Limb (tissue), 2 donors: ENCODE data around the gene WNT7A.
"Not testable (repeated sequence)": the region's sequence is repeated elsewhere in the genome, so short reads cannot be mapped to it uniquely, and the experiment has no call there.

Experiments used
- DNase-seq, 2 donors: peaks; one replicate each; pipeline ENCODE4 v3.0.0-alpha.2; 2016; ENCODE audit errors: extremely low spot score in 2 of 2

The WNT7A gene

GRCh38 chr3:13866041-13866965, 13.6 kb downstream of the WNT7A start:
- DNase-seq: no peak

GRCh38 chr3:13865581-13865980, 14.3 kb downstream of the WNT7A start:
- DNase-seq: no peak

GRCh38 chr3:13865106-13865505, 14.8 kb downstream of the WNT7A start:
- no peak for DNase-seq

DNA sequence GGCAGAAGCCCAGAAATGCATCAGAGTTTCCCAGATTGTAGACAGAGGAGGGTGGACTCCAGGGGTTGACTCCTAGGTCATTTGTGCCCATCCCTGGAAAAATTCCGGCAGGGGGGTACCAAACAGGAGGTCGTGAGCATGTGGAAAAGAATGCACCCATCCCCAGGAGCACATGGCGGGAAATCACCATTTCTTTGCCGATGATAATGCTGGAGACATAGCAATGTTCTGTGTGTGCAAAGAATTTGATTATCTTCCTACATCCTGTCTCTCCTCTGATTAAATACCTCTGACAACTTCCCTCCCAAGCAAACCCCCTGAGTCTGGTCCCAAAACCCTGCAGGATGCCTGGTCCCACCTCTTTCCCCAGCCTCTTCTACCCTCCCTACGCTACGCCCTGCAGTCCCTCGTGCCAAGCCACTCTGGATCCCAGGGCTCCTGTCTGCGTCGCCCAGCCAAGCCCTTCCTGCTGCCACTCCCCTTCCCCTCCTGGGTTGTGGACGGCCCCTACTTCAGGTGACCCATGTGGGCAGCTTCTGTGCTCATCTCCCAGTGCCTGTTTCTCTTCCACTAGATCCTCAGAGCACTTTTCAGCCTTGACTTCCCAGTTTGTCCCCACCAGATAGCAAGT, 15.8 kb downstream of the WNT7A start:
- no peak for DNase-seq

DNA sequence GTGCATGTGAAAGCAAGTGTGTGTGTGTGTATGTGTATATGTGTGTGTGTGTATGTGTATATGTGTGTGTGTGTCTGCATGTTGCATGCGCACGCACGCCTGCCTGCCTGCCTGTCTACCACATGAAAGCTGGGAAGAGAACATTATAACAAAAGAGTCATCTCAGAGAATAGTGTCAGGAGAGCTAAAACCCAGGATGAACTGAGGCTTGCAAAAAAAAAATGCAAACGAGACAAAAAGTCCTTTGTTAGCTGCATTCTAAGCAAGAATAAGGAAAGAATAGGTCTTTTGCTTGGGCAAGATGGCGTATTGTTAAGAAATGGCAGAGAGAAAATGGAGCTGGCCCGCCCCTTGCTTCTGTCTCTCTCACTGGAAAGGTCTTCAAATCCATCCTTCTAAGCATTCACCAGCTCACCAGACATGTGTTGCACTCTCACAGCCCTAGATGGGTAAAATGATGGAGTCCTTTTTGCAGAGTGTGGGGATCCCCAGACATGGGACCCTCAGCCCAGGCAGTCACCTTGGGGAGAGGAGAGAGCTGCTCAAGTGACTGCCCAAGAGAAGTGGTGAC, 16.4 kb downstream of the WNT7A start:
- DNase-seq: no peak

DNA sequence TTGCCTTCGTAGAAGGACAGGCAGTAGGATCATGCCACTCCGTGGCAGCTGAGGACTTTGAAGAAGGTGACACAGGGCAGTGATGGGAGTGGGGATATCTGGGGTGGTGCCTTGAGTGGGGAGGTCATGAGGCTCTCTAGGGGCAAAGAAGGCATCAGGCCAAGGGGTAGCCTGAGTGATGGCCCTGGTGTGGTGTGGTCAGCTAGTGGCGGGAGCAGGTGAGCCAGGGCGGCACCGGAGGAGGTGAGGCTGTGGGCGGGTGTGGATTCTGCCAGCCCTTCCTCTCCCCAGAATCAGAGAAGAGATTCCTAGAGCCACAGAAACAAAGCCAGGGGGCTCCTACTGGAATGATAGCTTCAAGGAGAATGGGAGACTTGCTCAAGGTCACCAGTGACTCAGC, 18.4 kb downstream of the WNT7A start:
- DNase-seq: no peak

- DNase-seq: no peak
Observed at GRCh38 chr3:13860001-13860400, 19.9 kb downstream of the WNT7A start.

- DNase-seq: no peak
Observed at GRCh38 chr3:13858768-13859520, 20.9 kb downstream of the WNT7A start.

DNA sequence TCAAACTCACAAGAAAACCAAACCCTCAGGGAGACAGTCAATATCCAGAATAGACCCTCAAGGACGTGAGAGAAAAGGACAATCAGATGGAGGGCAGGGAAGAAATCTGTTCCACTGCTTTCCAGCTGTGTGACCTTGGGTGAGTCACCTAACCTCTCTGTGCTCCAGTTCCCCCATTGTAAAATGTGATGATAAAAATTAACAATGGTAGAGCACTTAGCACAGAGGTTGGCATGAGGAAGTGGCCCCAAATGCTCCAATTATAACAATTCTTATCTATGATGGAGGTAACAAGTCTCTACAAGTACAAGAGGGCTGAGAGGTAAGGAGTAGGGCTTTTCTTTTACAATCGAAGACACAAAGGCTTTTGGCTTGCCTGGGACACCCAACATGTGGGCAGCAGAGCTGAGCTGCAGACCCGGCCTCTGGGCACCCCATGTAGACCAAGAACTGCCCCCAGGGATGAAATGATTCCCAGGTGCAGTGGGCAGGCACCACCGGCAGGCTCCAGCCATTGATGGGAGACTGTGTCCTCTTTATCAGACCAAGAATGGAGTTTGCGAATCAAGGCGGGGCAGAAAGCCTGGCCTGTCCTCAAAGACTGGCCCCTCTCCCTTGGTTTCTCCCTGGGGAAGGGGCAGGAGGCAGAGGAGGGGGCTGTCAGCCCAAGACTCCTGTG, 22.0 kb downstream of the WNT7A start:
- no peak for DNase-seq

DNA sequence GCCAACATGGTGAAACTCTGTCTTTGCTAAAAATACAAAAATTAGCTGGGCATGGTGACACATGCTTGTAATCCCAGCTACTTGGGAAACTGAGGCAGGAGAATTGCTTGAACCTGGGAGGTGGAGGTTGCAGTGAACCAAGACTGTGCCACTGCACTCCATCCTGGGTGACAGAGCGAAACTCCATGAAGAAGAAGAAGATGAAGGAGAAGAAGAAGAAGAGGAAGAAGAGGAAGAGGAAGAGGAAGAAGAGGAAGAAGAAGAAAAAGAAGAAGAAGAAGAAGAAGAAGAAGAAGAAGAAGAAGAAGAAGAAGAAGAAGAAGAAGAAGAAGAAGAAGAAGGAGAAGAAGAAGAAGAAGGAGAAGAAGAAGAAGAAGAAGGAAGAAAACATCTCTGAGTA, 23.2 kb downstream of the WNT7A start:
- not testable (repeated sequence) for DNase-seq

GRCh38 chr3:13856006-13856405, 23.9 kb downstream of the WNT7A start:
- DNase-seq: no peak

DNA sequence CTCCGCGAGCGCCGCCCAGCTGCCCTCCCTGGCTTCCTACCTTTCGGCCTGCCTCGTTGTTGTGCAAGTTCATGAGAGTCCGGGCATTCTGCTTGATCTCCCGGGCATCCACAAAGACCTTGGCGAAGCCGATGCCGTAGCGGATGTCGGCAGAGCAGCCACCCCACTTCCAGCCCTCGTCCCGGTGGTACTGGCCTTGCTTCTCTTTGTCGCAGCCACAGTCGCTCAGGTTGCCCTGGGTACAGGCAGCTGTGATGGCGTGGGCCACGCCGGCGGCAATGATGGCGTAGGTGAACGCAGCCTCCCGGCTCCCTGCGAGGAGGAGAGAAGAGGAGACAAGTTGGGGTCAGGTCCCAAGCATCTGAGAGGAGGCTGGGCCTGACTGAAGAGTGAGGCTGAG, 25.4 kb downstream of the WNT7A start:
- DNase-seq: no peak

- DNase-seq: no peak
Observed at GRCh38 chr3:13853978-13854296, 25.9 kb downstream of the WNT7A start.

GRCh38 chr3:13853256-13853977, 26.5 kb downstream of the WNT7A start:
- DNase-seq: no peak

DNA sequence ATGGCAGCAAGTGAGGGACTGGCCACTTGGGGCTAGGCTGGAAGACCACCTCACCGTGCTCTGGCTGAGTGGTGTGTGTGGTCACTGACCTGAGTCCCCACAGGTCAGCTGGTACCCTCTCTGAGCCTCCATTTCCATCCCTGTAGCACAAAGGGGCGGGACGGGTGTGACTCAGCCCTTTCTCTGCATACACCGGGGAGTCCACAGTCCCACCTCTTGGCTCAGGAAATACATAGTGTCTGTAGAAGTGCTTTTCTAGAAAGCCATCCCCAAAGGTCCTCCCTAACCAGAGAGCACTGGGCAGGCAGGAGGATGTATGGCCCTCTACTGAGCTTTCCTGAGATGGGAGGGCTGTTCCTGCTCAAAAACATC, 27.2 kb downstream of the WNT7A start:
- DNase-seq: no peak

- no peak for DNase-seq
Observed at GRCh38 chr3:13851997-13852637, 27.8 kb downstream of the WNT7A start.

GRCh38 chr3:13851091-13851849, 28.6 kb downstream of the WNT7A start:
- DNase-seq: no peak

- peak in 1 of 2 donors; percentile 37 for DNase-seq
Observed at GRCh38 chr3:13850161-13850945, 29.5 kb downstream of the WNT7A start.

DNA sequence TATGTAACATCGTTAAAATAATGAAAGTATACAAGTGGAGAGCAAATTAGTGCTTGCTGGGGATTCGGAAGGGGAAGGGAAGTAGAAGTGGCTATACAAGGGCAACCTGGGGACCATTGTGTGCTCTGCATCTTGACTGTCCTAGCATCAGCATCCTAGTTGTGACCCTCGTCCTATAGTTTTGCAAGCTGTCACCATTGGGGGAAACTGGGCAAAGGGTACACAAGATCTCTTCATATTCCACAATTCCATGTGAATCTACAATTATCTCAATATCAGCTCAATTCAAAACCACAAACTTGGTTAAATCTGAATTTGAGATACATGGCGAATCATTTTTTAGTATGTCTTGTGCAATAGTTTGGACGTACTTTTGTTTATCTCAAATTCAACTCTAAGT, 30.9 kb downstream of the WNT7A start:
- DNase-seq: no peak
